NCI-H1436 (cell line): ENCODE measurements around the gene LZTS2.

Source experiments
- DNase-seq: peaks from one replicate; lab custom pipeline; 2025; lab: John Stamatoyannopoulos, UW

LZTS2 gene

GRCh38 chr10:101054351-101054750 lies 54.7 kb downstream of the LZTS2 start:
- no peak for DNase-seq

DNA sequence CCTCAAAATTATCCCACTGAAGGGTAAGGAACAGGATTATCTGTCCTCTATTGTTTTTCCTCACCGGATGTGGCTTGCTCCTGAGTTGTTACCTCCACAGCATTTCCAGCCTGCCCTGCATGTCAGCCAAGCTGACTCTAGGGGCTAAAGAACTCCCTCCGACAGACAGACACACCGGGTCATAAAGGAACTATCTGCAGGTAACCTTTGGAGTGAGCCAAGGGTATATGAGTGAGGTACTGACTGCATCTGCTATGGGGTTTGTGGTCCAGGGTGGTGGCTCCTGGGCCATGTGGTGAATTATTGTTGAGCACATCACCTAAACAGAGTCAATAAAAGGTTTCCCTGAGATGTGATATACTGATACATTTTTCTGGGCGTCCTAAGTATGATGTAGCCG lies 55.3 kb downstream of the LZTS2 start:
- no peak for DNase-seq

DNA sequence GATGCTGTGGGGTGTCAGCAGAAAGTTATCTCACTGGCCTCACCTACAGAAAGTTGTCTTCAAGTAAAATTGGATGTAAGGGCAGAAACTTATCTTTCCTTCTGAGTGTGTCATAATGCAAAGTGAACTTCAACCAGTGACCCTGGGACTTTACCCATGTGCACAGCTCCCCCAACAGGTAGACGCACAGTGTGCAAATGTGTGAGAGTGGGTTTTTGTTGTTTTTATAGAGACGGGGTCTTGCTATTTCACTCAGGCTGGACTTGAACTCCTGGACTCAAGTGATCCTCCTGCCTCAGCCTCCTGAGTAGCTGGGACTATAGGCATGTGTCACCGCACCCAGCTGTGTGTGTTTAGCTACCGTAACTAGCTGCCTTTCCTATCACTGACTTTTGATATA lies 55.8 kb downstream of the LZTS2 start:
- no peak for DNase-seq

- no peak for DNase-seq
Observed at GRCh38 chr10:101056365-101057151, 57.0 kb downstream of the LZTS2 start.
